Measurements from ENCODE around the gene CCDC102A. TPM values are rescaled to one million over a fixed set of nuclear protein-coding genes. Genes with fewer than 3 reads are reported as not detected.

CCDC102A gene
- total RNA-seq, 1 experiment from 2014 or later: 5.2 TPM

- TF ChIP-seq AR (CRISPR knock-in tag; IDR thresholded peaks at IDR 0.05) (no peak), SP1 (CRISPR knock-in tag; conservative IDR thresholded peaks at IDR 0.05) (no peak), MLX (CRISPR knock-in tag; IDR thresholded peaks at IDR 0.05) (no peak), HMGA2 (CRISPR knock-in tag; IDR thresholded peaks at IDR 0.05) (no peak)
- TF ChIP-seq, protein P1, sequence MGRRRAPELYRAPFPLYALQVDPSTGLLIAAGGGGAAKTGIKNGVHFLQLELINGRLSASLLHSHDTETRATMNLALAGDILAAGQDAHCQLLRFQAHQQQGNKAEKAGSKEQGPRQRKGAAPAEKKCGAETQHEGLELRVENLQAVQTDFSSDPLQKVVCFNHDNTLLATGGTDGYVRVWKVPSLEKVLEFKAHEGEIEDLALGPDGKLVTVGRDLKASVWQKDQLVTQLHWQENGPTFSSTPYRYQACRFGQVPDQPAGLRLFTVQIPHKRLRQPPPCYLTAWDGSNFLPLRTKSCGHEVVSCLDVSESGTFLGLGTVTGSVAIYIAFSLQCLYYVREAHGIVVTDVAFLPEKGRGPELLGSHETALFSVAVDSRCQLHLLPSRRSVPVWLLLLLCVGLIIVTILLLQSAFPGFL (CRISPR knock-in tag; IDR thresholded peaks at IDR 0.05; ENCODE audit: borderline replicate concordance): no peak
These were observed 58.7 kb downstream of the CCDC102A start (continued) for GRCh38 chr16:57477531-57478202.

- Mint-ChIP-seq H3K4me3 (no peak overlapping the region), H3K4me1 (peaks cover 67% of the 10 kb centered on the region), H3K9me3 (no peaks in the 10 kb centered on the region), H3K36me3 (0 out of 2 replicates have a peak, but pooled peaks cover 6% of the 10 kb centered on the region), H3K27ac (no peak overlapping the region; the same call in 1 of the 2 replicates), H3K27me3 (ENCODE audit: low read depth) (peaks cover 6% of the 10 kb centered on the region)
- DNase-seq (ENCODE audit: low spot score) (peak; percentile 62), ATAC-seq (peak; percentile 2; the same call in 1 of the 2 replicates)
- ChIA-PET CTCF (interaction anchor here (0.6 to 8.2 kb wide), 16 partner anchors 11 to 155 kb away, joined by 3 to 80 read pairs (median 6); partner anchors contain the start of genes CCDC102A, CIAPIN1, COQ9 and POLR2C), POLR2A (interaction anchor here (1.6 kb wide), 1 partner anchor 10 kb away, joined by 7 read pairs; the partner anchor contains the start of gene DOK4)
- TF ChIP-seq ZNF281 (CRISPR knock-in tag; IDR thresholded peaks at IDR 0.05): no peak
- no peak for TF ChIP-seq ZNF121 (CRISPR knock-in tag; IDR thresholded peaks at IDR 0.05)
- no peak for TF ChIP-seq AR (CRISPR knock-in tag; IDR thresholded peaks at IDR 0.05)
These were observed 59.6 kb downstream of the CCDC102A start for GRCh38 chr16:57476546-57477410.

Measured in WTC11 (cell line).